K562 (cell line): Measurements from ENCODE around the gene PDCD11. TPM values are rescaled to one million over a fixed set of nuclear protein-coding genes. Genes with fewer than 3 reads are reported as not detected.

Source experiments
- MEF2A ChIP-seq: IDR thresholded peaks from 2 replicates; pipeline ENCODE4 v1.6.1; 2011; ENCODE audit warnings: low read depth, mild to moderate bottlenecking, low read length, moderate library complexity; ENCODE audit not compliant: control insufficient read depth
- PPARD ChIP-seq: fragments of 250-450 bp; sonication (Bioruptor Pico); IDR thresholded peaks from 2 replicates; pipeline ENCODE4 v1.8.0; 2022; ENCODE audit warnings: inconsistent platforms, mild to moderate bottlenecking, moderate library complexity
- SAP30 ChIP-seq: fragments of 200-600 bp; sonication (generic); IDR thresholded peaks from 2 replicates; pipeline ENCODE4 v1.6.1; 2012; ENCODE audit warnings: borderline replicate concordance, low read depth, mild to moderate bottlenecking, moderate library complexity, low read length, control low read depth, inconsistent platforms; ENCODE audit not compliant: insufficient read depth, poor library complexity, severe bottlenecking
- SMAD1 ChIP-seq: fragments of 150-350 bp; IDR thresholded peaks from 2 replicates; pipeline ENCODE4 v1.6.1; 2014; ENCODE audit warnings: low read length, low read depth; ENCODE audit not compliant: partially characterized antibody
- SMAD4 ChIP-seq: fragments of 250-450 bp; sonication (Bioruptor Pico); conservative IDR thresholded peaks from 2 replicates; pipeline ENCODE4 v1.8.0; 2021; ENCODE audit warnings: inconsistent platforms, mild to moderate bottlenecking, moderate library complexity
- SMARCA4 ChIP-seq: fragments of 450-650 bp; IDR thresholded peaks from 2 replicates; pipeline ENCODE4 v1.6.1; 2016
- SP2 ChIP-seq: IDR thresholded peaks from 2 replicates; pipeline ENCODE4 v1.6.1; 2011; ENCODE audit warnings: mild to moderate bottlenecking, low read depth, low read length, moderate library complexity; ENCODE audit not compliant: poor library complexity, severe bottlenecking; ENCODE audit errors: extremely low read depth
- SRSF1 ChIP-seq: fragments of 200-400 bp; formaldehyde crosslinking; IDR thresholded peaks from 2 replicates; pipeline ENCODE4 v1.6.1; 2017; ENCODE audit warnings: mild to moderate bottlenecking, low read depth, low read length, moderate library complexity
- ZNF121 ChIP-seq: sonication (generic); formaldehyde crosslinking; conservative IDR thresholded peaks from 2 replicates; pipeline ENCODE4 v1.8.0; 2022; ENCODE audit warnings: missing genetic modification reagents
- ZNF217 ChIP-seq: sonication (generic); formaldehyde crosslinking; IDR thresholded peaks from 2 replicates; pipeline ENCODE4 v1.8.0; 2022; ENCODE audit warnings: mild to moderate bottlenecking, missing genetic modification reagents
- ZNF232 ChIP-seq: sonication (generic); formaldehyde crosslinking; IDR thresholded peaks from 2 replicates; pipeline ENCODE4 v1.8.0; 2022; ENCODE audit warnings: mild to moderate bottlenecking, missing genetic modification reagents
- ZNF586 ChIP-seq: fragments of 450-650 bp; formaldehyde crosslinking; conservative IDR thresholded peaks from 2 replicates; pipeline ENCODE4 v1.4.0; 2020; ENCODE audit warnings: mild to moderate bottlenecking, moderate library complexity
- ZNF717 ChIP-seq: fragments of 250-450 bp; sonication (Bioruptor Pico); IDR thresholded peaks from 2 replicates; pipeline ENCODE4 v1.5.0; 2021
- polyA plus RNA-seq, 8 experiments: library from polyadenylated mRNA; depleted of rRNA in 4 of 8; stranded (reverse) in 5 of 8; unstranded in 3 of 8; fragments of >200 nt; fragmentation: Nextera tagmentation in 2 of 8; fragmentation: Illumina TruSeq in 1 of 8; extraction: Ambion mirVana in 2 of 8; extraction: Trizol in 1 of 8; gene quantifications; 2 replicates each; pipeline versions ENCODE4 v1.2.1 to v1.2.3, GENCODE V29; 2011 to 2014; ENCODE audit warnings: inconsistent platforms in 1 of 8, missing spikeins in 1 of 8
- total RNA-seq, 7 experiments: library from RNA; depleted of rRNA in 6 of 7; stranded (reverse); fragments of >200 nt in 6 of 7; fragmentation: Illumina TruSeq in 2 of 7; extraction: Trizol in 2 of 7; gene quantifications; 2 replicates each; pipeline versions ENCODE4 v1.2.1 to v1.2.3, GENCODE V29; 2011 to 2021; ENCODE audit warnings: low replicate concordance in 1 of 7
- TF ChIP-seq, protein P1 (sequence below), 2 experiments: fragments of 450-650 bp in 1 of 2; sonication (generic) in 1 of 2; formaldehyde crosslinking; conservative IDR thresholded peaks; 2 replicates each; pipeline versions ENCODE4 v1.4.0 to v1.8.1; 2020 to 2022; ENCODE audit warnings: mild to moderate bottlenecking in 1 of 2, missing genetic modification reagents in 1 of 2
- TF ChIP-seq, protein P2 (sequence below): sonication (generic); formaldehyde crosslinking; IDR thresholded peaks from 2 replicates; pipeline ENCODE4 v1.8.0; 2022; ENCODE audit warnings: mild to moderate bottlenecking, low read depth, missing genetic modification reagents
- TF ChIP-seq, protein P3 (sequence below): fragments of 450-650 bp; IDR thresholded peaks from 2 replicates; pipeline ENCODE4 v1.6.1; 2016; ENCODE audit warnings: mild to moderate bottlenecking, moderate library complexity

The PDCD11 gene
- total and polyA plus RNA-seq, 9 of the 15 experiments (the other 6 are each of a cell fraction or from before 2014, with no cell fraction given) = 14.8 to 73.8 (median 50.0) TPM

DNA sequence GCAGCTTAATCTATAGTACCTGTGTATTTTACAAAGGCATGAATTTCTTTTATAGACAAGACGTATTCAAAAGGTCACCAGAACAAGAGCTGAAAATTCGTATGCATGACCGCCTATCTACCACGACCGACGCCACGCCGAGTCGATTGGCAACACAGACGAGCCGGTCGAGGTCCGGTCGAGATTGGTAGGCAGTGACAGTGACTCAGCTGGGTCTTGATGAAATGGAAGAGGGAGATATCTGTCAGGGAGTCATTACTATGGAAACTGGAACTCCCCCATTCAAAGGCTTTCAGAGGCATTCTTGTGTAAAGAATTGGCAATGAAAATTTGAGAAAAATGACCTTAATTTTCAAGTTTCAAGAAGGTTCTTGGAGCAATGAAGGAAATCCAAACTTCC, 2.2 kb upstream of the PDCD11 start (continued):
- TF ChIP-seq SMAD1 = no peak
- TF ChIP-seq SRSF1 = no peak
- peak; percentile 52; the same call in 1 of the 2 replicates for TF ChIP-seq SMARCA4
- no peak for TF ChIP-seq ZNF217 (CRISPR knock-in tag)
- no peak for TF ChIP-seq ZNF717
- TF ChIP-seq PPARD (CRISPR knock-in tag) = no peak
- TF ChIP-seq ZNF121 (CRISPR knock-in tag) = no peak
- no peak for TF ChIP-seq ZNF586 (CRISPR knock-in tag)
- TF ChIP-seq MEF2A = no peak
- TF ChIP-seq ZNF232 (CRISPR knock-in tag) = no peak
- TF ChIP-seq SMAD4 (CRISPR knock-in tag) = no peak
- TF ChIP-seq, protein P1, sequence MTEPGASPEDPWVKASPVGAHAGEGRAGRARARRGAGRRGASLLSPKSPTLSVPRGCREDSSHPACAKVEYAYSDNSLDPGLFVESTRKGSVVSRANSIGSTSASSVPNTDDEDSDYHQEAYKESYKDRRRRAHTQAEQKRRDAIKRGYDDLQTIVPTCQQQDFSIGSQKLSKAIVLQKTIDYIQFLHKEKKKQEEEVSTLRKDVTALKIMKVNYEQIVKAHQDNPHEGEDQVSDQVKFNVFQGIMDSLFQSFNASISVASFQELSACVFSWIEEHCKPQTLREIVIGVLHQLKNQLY (CRISPR knock-in tag; conservative IDR thresholded peaks at IDR 0.05) = no peak
- TF ChIP-seq SP2 = no peak
- TF ChIP-seq, protein P2, sequence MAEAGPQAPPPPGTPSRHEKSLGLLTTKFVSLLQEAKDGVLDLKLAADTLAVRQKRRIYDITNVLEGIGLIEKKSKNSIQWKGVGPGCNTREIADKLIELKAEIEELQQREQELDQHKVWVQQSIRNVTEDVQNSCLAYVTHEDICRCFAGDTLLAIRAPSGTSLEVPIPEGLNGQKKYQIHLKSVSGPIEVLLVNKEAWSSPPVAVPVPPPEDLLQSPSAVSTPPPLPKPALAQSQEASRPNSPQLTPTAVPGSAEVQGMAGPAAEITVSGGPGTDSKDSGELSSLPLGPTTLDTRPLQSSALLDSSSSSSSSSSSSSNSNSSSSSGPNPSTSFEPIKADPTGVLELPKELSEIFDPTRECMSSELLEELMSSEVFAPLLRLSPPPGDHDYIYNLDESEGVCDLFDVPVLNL (CRISPR knock-in tag) = no peak
- peak; percentile 35 for TF ChIP-seq SAP30
- TF ChIP-seq, protein P3, sequence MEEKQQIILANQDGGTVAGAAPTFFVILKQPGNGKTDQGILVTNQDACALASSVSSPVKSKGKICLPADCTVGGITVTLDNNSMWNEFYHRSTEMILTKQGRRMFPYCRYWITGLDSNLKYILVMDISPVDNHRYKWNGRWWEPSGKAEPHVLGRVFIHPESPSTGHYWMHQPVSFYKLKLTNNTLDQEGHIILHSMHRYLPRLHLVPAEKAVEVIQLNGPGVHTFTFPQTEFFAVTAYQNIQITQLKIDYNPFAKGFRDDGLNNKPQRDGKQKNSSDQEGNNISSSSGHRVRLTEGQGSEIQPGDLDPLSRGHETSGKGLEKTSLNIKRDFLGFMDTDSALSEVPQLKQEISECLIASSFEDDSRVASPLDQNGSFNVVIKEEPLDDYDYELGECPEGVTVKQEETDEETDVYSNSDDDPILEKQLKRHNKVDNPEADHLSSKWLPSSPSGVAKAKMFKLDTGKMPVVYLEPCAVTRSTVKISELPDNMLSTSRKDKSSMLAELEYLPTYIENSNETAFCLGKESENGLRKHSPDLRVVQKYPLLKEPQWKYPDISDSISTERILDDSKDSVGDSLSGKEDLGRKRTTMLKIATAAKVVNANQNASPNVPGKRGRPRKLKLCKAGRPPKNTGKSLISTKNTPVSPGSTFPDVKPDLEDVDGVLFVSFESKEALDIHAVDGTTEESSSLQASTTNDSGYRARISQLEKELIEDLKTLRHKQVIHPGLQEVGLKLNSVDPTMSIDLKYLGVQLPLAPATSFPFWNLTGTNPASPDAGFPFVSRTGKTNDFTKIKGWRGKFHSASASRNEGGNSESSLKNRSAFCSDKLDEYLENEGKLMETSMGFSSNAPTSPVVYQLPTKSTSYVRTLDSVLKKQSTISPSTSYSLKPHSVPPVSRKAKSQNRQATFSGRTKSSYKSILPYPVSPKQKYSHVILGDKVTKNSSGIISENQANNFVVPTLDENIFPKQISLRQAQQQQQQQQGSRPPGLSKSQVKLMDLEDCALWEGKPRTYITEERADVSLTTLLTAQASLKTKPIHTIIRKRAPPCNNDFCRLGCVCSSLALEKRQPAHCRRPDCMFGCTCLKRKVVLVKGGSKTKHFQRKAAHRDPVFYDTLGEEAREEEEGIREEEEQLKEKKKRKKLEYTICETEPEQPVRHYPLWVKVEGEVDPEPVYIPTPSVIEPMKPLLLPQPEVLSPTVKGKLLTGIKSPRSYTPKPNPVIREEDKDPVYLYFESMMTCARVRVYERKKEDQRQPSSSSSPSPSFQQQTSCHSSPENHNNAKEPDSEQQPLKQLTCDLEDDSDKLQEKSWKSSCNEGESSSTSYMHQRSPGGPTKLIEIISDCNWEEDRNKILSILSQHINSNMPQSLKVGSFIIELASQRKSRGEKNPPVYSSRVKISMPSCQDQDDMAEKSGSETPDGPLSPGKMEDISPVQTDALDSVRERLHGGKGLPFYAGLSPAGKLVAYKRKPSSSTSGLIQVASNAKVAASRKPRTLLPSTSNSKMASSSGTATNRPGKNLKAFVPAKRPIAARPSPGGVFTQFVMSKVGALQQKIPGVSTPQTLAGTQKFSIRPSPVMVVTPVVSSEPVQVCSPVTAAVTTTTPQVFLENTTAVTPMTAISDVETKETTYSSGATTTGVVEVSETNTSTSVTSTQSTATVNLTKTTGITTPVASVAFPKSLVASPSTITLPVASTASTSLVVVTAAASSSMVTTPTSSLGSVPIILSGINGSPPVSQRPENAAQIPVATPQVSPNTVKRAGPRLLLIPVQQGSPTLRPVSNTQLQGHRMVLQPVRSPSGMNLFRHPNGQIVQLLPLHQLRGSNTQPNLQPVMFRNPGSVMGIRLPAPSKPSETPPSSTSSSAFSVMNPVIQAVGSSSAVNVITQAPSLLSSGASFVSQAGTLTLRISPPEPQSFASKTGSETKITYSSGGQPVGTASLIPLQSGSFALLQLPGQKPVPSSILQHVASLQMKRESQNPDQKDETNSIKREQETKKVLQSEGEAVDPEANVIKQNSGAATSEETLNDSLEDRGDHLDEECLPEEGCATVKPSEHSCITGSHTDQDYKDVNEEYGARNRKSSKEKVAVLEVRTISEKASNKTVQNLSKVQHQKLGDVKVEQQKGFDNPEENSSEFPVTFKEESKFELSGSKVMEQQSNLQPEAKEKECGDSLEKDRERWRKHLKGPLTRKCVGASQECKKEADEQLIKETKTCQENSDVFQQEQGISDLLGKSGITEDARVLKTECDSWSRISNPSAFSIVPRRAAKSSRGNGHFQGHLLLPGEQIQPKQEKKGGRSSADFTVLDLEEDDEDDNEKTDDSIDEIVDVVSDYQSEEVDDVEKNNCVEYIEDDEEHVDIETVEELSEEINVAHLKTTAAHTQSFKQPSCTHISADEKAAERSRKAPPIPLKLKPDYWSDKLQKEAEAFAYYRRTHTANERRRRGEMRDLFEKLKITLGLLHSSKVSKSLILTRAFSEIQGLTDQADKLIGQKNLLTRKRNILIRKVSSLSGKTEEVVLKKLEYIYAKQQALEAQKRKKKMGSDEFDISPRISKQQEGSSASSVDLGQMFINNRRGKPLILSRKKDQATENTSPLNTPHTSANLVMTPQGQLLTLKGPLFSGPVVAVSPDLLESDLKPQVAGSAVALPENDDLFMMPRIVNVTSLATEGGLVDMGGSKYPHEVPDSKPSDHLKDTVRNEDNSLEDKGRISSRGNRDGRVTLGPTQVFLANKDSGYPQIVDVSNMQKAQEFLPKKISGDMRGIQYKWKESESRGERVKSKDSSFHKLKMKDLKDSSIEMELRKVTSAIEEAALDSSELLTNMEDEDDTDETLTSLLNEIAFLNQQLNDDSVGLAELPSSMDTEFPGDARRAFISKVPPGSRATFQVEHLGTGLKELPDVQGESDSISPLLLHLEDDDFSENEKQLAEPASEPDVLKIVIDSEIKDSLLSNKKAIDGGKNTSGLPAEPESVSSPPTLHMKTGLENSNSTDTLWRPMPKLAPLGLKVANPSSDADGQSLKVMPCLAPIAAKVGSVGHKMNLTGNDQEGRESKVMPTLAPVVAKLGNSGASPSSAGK = 0 out of 2 replicates have a peak, but pooled peaks have one; percentile 19
